ENCODE results near the gene CSRP1. TPM values are rescaled to one million over a fixed set of nuclear protein-coding genes. Genes with fewer than 3 reads are reported as not detected.
A peak's percentile ranks its signal among the peaks of the same experiment; 100 is the strongest.

The CSRP1 gene
- polyA plus RNA-seq, 1 donor from 2014 or later = 4.2 TPM

- Histone ChIP-seq H3K9ac (ENCODE audit: low read length) (no peak overlapping the region), H3K4me3 (ENCODE audit: low read length) (peak overlapping the region; percentile 94), H3K27ac (ENCODE audit: low read length) (no peak overlapping the region), H3K27me3 (ENCODE audit: insufficient read depth, low read depth, low read length) (no peaks in the 10 kb centered on the region), H3K36me3 (ENCODE audit: insufficient read depth, low read length) (no peaks in the 10 kb centered on the region), H3K9me3 (ENCODE audit: low read length) (no peaks in the 10 kb centered on the region), H3K9me2 (ENCODE audit: insufficient read depth, low read length) (no peaks in the 10 kb centered on the region), H3F3A (ENCODE audit: insufficient read depth, low read length, poor library complexity, severe bottlenecking) (no peaks in the 10 kb centered on the region), H3K79me2 (replicated peaks; ENCODE audit: insufficient read depth, low read length) (peaks cover 10% of the 10 kb centered on the region), H2AFZ (ENCODE audit: low read depth, low read length) (no peak overlapping the region), H3K4me2 (ENCODE audit: low read length) (no peak overlapping the region), H4K20me1 (ENCODE audit: insufficient read depth) (no peaks in the 10 kb centered on the region)
- TF ChIP-seq MXI1 (conservative IDR thresholded peaks at IDR 0.05; ENCODE audit: poor library complexity, severe bottlenecking) (no peak), EZH2 (IDR thresholded peaks at IDR 0.05; ENCODE audit: borderline replicate concordance, insufficient read depth, low read length, poor library complexity, severe bottlenecking) (no peak), EP300 (conservative IDR thresholded peaks at IDR 0.05; ENCODE audit: poor library complexity, severe bottlenecking) (no peak), RAD21 (conservative IDR thresholded peaks at IDR 0.05) (no peak), SMC3 (conservative IDR thresholded peaks at IDR 0.05; ENCODE audit: poor library complexity) (no peak), REST (IDR thresholded peaks at IDR 0.05; ENCODE audit: borderline replicate concordance) (no peak), POLR2AphosphoS5 (IDR thresholded peaks at IDR 0.05) (no peak), TAF1 (IDR thresholded peaks at IDR 0.05; ENCODE audit: low read depth) (no peak)
- TF ChIP-seq, protein P1, sequence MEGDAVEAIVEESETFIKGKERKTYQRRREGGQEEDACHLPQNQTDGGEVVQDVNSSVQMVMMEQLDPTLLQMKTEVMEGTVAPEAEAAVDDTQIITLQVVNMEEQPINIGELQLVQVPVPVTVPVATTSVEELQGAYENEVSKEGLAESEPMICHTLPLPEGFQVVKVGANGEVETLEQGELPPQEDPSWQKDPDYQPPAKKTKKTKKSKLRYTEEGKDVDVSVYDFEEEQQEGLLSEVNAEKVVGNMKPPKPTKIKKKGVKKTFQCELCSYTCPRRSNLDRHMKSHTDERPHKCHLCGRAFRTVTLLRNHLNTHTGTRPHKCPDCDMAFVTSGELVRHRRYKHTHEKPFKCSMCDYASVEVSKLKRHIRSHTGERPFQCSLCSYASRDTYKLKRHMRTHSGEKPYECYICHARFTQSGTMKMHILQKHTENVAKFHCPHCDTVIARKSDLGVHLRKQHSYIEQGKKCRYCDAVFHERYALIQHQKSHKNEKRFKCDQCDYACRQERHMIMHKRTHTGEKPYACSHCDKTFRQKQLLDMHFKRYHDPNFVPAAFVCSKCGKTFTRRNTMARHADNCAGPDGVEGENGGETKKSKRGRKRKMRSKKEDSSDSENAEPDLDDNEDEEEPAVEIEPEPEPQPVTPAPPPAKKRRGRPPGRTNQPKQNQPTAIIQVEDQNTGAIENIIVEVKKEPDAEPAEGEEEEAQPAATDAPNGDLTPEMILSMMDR (IDR thresholded peaks at IDR 0.05; ENCODE audit: poor library complexity, severe bottlenecking) = no peak
Observed at GRCh38 chr1:201465698-201466290, 41.1 kb downstream of the CSRP1 start.

DNA sequence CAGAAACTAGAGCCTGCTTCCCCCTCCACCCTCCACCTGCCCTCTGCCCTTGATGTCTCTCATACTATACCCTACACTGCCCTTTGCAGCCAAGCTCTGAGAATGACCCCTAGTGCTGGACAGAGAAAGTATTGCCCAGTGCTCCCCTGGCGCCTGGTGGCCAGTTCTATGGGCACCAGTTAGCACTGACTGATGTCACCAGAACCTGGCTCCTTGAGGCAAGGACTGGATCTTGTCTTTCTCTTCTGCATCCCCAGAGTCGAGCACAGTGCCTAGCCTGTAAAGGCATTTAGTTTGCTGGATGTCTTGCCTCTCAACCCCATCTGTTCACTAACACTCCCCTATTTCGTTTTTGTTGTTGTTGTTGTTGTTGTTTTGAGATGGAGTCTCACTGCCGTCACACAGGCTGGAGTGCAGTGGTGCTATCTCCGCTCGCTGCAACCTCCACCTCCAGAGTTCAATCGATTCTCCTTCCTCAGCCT lies 43.8 kb downstream of the CSRP1 start:
- Histone ChIP-seq H3K9me3 (ENCODE audit: low read length) (no peaks in the 10 kb centered on the region), H2AFZ (ENCODE audit: low read depth, low read length) (no peak overlapping the region), H4K20me1 (ENCODE audit: insufficient read depth) (no peaks in the 10 kb centered on the region), H3F3A (ENCODE audit: insufficient read depth, low read length, poor library complexity, severe bottlenecking) (no peaks in the 10 kb centered on the region), H3K79me2 (replicated peaks; ENCODE audit: insufficient read depth, low read length) (peaks cover 8% of the 10 kb centered on the region), H3K9ac (ENCODE audit: low read length) (no peak overlapping the region), H3K4me3 (ENCODE audit: low read length) (no peak overlapping the region), H3K27me3 (ENCODE audit: insufficient read depth, low read depth, low read length) (no peaks in the 10 kb centered on the region), H3K27ac (ENCODE audit: low read length) (no peak overlapping the region), H3K4me2 (ENCODE audit: low read length) (no peak overlapping the region), H3K9me2 (ENCODE audit: insufficient read depth, low read length) (no peaks in the 10 kb centered on the region), H3K36me3 (ENCODE audit: insufficient read depth, low read length) (no peaks in the 10 kb centered on the region)
- no peak for TF ChIP-seq RAD21 (conservative IDR thresholded peaks at IDR 0.05)
- TF ChIP-seq MXI1 (conservative IDR thresholded peaks at IDR 0.05; ENCODE audit: poor library complexity, severe bottlenecking) = no peak
- no peak for TF ChIP-seq POLR2AphosphoS5 (IDR thresholded peaks at IDR 0.05)
- TF ChIP-seq EZH2 (IDR thresholded peaks at IDR 0.05; ENCODE audit: borderline replicate concordance, insufficient read depth, low read length, poor library complexity, severe bottlenecking) = no peak
- TF ChIP-seq EP300 (conservative IDR thresholded peaks at IDR 0.05; ENCODE audit: poor library complexity, severe bottlenecking) = no peak
- TF ChIP-seq, protein P1 (IDR thresholded peaks at IDR 0.05; ENCODE audit: poor library complexity, severe bottlenecking) = no peak
- no peak for TF ChIP-seq TAF1 (IDR thresholded peaks at IDR 0.05; ENCODE audit: low read depth)
- TF ChIP-seq REST (IDR thresholded peaks at IDR 0.05; ENCODE audit: borderline replicate concordance) = no peak
- TF ChIP-seq SMC3 (conservative IDR thresholded peaks at IDR 0.05; ENCODE audit: poor library complexity) = no peak
